RCC 7860 (cell line): ENCODE data around the gene LRIF1.
A peak's percentile ranks its signal among the peaks of the same experiment; 100 is the strongest.
"Not testable (repeated sequence)": the region's sequence is repeated elsewhere in the genome, so short reads cannot be mapped to it uniquely, and the experiment has no call there.

Experiments used
- DNase-seq: peaks from one replicate; pipeline ENCODE4 v3.0.0-alpha.2; 2015; ENCODE audit warnings: low spot score
- FAIRE-seq: peaks from 2 replicates; lab custom pipeline; 2012; peaks lifted over from hg19 to GRCh38; lab: Jason Lieb, UNC

Gene LRIF1, protein sequence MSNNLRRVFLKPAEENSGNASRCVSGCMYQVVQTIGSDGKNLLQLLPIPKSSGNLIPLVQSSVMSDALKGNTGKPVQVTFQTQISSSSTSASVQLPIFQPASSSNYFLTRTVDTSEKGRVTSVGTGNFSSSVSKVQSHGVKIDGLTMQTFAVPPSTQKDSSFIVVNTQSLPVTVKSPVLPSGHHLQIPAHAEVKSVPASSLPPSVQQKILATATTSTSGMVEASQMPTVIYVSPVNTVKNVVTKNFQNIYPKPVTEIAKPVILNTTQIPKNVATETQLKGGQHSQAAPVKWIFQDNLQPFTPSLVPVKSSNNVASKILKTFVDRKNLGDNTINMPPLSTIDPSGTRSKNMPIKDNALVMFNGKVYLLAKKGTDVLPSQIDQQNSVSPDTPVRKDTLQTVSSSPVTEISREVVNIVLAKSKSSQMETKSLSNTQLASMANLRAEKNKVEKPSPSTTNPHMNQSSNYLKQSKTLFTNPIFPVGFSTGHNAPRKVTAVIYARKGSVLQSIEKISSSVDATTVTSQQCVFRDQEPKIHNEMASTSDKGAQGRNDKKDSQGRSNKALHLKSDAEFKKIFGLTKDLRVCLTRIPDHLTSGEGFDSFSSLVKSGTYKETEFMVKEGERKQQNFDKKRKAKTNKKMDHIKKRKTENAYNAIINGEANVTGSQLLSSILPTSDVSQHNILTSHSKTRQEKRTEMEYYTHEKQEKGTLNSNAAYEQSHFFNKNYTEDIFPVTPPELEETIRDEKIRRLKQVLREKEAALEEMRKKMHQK

GRCh38 chr1:110963691-110964454 lies at the start of gene LRIF1:
TSS of gene LRIF1 (minus strand) at chr1:110963922. CDS start at chr1:110963688, 234 bp downstream.
- DNase-seq, result peak; percentile 91
- FAIRE-seq, result peak; percentile 73

- DNase-seq, result no peak
- FAIRE-seq, result no peak
Measured at GRCh38 chr1:111008031-111008430, 44.3 kb upstream of the LRIF1 start.

DNA sequence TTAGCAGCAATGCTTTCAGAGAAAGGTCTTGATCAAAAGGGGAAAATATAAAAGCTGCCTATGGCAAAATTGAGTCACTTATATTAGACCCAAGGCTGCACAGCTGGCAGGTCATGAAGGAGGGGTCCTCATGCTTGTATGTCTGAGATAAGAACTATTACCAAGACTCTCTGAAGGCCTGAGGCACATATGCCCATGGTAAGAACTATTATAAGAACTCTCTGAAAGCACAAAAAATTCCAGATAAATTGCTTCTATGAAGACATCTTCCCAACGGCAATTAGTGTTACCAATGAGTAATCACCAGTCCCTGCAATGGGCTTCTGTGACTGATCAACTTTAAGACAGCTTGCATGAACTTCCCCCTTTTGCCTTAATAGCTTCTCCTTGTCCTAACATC lies 42.8 kb upstream of the LRIF1 start:
- DNase-seq, result no peak
- no peak for FAIRE-seq

DNA sequence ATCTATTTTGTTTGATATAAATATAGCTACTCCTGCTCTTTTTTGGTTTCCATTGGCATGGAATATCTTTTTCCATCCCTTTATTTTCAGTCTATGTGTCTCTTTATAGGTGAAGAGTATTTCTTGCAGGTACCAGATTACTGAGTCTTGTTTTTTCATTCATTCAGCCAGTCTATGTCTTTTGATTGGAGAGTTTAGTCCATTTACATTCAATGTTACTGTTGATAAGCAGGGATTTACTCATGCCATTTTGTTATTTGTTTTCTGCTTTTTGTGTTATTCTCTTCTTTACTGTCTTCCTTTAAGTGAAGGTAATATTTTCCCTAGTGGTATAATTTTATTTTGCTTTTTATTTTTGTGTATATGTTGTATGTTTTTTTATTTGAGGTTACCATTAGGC lies 35.9 kb upstream of the LRIF1 start:
- FAIRE-seq, result not testable (repeated sequence)

GRCh38 chr1:110992329-110992728 lies 28.6 kb upstream of the LRIF1 start:
- FAIRE-seq, result peak; percentile 29

More for the DNA sequence above, 35.9 kb upstream of the LRIF1 start:
- DNase-seq, result not testable (repeated sequence)

GRCh38 chr1:110991295-110991694 lies 27.6 kb upstream of the LRIF1 start:
- DNase-seq, FAIRE-seq: not testable (repeated sequence)

More at GRCh38 chr1:110992329-110992728, 28.6 kb upstream of the LRIF1 start:
- peak; percentile 14 for DNase-seq

GRCh38 chr1:110990541-110990940 lies 26.8 kb upstream of the LRIF1 start:
- FAIRE-seq, result no peak
- DNase-seq, result no peak

DNA sequence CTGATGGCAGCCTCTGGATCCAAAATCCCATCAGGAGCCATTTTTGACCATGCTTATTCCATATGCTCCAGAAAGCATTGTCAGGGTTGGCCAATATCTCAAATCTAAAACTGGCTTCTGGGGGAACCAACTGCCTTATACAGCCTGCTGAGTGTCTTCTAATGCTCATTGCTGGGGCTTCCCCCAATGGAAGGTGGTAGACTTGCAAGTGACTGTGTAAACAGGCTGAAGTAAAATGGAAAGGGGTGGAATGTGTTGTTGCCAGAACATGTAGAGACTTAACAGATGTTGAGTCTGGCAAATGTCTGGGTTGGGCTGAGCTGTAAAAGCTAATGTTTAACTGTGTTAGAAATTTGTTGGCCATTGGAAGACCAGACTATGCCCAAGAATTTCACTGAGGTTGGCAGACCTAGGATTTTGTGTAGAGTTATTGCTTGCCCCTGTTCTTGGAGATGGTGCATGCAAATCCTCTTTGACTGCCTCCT lies 22.7 kb upstream of the LRIF1 start:
- DNase-seq (no peak), FAIRE-seq (no peak)

DNA sequence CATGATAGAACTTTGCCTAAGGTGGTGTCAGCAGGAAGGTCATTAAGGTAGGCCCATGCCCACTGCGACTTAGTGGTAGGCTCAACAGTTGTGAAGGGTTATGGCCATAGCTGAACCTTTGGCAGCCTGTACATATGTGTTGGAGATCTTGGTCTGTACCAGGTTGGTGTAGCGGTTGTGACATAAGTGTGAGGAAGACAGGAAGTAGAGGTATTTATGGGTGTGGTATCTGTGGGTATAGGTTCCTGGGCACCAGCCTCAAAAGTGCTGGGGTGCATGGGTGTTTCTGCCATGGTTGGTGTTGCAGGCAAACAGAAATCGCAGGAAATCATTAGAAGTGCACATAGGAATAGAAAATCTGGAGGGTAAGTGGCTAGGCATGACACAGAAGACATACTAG lies 18.6 kb upstream of the LRIF1 start:
- DNase-seq, result no peak
- FAIRE-seq, result no peak

DNA sequence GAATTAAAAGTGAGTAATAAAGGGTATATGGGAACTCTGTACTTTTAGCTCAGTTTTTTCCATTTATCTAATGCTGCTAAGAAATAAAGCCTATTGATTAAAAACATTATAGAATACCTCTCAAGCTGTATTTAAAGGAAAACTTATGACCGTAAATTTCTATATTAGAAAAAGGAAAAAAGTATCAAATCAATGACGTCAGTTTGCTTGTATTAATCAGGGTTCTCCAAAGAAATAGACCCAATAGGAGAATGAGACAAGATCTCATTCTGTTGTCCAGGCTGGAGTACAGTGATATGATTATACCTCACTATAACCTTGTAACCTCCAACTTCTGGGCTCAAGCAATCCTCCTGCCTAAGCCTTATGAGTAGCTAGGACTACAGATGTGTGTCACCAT lies 15.4 kb upstream of the LRIF1 start:
- DNase-seq, result no peak
- FAIRE-seq, result no peak

- FAIRE-seq, result no peak
- DNase-seq, result no peak
Measured at GRCh38 chr1:110976089-110976488, 12.4 kb upstream of the LRIF1 start.

- FAIRE-seq (peak; percentile 22), DNase-seq (no peak)
Measured at GRCh38 chr1:110975265-110975664, 11.5 kb upstream of the LRIF1 start.

GRCh38 chr1:110967256-110967655 lies 3.5 kb upstream of the LRIF1 start:
- no peak for DNase-seq
- FAIRE-seq, result no peak

DNA sequence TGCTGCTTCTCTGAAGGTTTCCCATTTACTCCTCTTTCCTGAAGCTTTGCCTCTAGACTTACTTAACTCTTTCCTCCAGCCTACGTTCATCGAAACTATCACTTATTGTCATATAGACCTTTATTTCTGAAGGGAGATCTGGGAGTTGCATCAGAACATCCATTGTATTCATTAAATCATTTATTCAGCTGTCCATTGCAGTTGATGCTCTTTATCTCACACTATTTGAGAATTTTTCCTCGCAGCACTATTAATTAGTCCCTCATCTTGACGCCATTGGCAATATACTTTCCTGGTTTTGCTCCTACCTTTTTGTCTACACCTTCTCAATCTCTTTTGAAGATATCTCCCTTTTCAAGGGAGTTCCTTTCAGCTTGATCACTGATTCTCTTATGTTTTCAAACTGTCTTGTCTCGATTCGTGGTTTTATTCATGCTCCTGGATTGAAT lies 757 bp upstream of the LRIF1 start:
- FAIRE-seq (no peak), DNase-seq (no peak)

GRCh38 chr1:110962892-110963690 lies 631 bp downstream of the LRIF1 start:
- DNase-seq, result peak; percentile 43
- FAIRE-seq, result no peak

DNA sequence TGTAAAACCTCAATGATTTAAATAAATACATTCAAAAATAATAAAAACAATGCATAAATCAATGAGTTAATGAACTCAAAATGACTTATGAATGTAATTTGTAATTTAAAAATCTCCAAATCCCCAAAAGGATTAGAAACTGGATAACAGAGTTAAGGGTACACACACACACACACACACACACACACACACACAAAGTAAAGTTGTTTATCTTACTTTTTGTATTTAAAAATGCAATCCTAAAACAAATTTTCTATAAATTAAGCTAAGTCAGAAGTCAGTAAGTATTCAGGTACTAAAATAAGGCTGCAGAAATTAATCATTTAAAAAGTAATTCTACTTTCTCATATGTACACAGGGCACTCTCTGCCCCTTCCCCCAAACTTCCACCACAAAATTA lies 1.8 kb downstream of the LRIF1 start:
- FAIRE-seq (no peak), DNase-seq (no peak)

GRCh38 chr1:110960777-110961420 lies 2.8 kb downstream of the LRIF1 start:
- no peak for FAIRE-seq
- no peak for DNase-seq

GRCh38 chr1:110957798-110958197 lies 5.9 kb downstream of the LRIF1 start:
- DNase-seq (no peak), FAIRE-seq (no peak)

DNA sequence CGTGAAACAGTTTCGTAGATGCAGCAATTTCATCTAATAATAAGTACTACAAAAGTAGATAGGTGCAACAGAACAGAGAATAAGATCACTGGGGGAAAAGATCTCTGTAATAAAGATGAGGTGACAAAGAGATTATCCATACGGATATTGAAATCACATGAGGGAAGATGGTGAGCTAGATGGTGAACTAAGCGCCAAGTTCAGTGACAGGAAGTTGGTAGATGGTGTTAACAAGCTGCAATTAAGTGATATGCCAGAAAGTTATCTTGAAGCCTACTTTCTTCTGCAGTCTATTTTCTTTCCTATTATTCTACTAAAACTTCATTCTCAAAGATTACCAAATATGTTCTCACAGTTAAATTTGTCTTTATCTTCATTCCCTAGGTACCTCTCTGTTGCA lies 7.1 kb downstream of the LRIF1 start:
- DNase-seq (no peak), FAIRE-seq (no peak)

DNA sequence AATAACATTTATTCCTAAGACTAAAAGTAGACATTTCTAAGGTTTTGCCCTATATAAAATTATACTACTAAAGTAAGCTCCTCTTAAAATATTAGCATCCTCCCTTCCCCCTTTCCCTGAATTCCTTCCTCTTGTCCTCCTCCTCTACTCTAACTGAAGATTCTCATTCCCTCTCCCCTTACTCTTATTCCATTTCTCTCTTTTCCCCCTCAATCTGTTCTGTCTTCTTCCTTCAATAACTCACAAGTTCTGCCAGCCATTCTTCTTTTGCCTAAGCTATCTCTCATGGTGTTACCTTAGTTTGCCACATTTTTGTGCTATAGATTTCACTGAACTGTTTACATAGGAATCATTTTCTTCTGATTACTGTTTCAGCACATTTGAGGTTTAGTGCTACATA lies 10.7 kb downstream of the LRIF1 start:
- no peak for FAIRE-seq

More for the DNA sequence above, 10.7 kb downstream of the LRIF1 start:
- no peak for DNase-seq
